Ectodermal cell (in vitro differentiated cells): ENCODE data around the gene MRPL20.

ENCODE experiments used
- H3K27ac ChIP-seq: 2 replicates; pipeline ENCODE4 v1.7.0; 2013; ENCODE audit warnings: mild to moderate bottlenecking, low read depth, low read length; ENCODE audit not compliant: insufficient read depth, poor library complexity, severe bottlenecking
- H3K27me3 ChIP-seq: 2 replicates; pipeline ENCODE4 v1.7.0; 2013; ENCODE audit warnings: mild to moderate bottlenecking, low read length; ENCODE audit not compliant: insufficient read depth, control insufficient read depth, poor library complexity, severe bottlenecking
- H3K36me3 ChIP-seq: one replicate; pipeline ENCODE4 v1.7.0; 2013; ENCODE audit warnings: low read length; ENCODE audit not compliant: control insufficient read depth, insufficient read depth
- H3K4me1 ChIP-seq: one replicate; pipeline ENCODE4 v1.7.0; 2013; ENCODE audit warnings: low read length; ENCODE audit not compliant: control insufficient read depth, insufficient read depth
- H3K4me3 ChIP-seq: 2 replicates; pipeline ENCODE4 v1.7.0; 2013; ENCODE audit warnings: low read depth, low read length, control low read depth; ENCODE audit not compliant: insufficient read depth
- H3K9me3 ChIP-seq: 2 replicates; pipeline ENCODE4 v1.7.0; 2013; ENCODE audit warnings: mild to moderate bottlenecking, low read length, moderate library complexity; ENCODE audit not compliant: control insufficient read depth
- WGBS, 2 experiments: methylation state at CpG; one replicate each; pipeline ENCODE4 v1.1.7; 2013; ENCODE audit warnings: missing lambda C conversion rate in 2 of 2; 5-methylcytosine and 5-hydroxymethylcytosine counted together

The MRPL20 gene

GRCh38 chr1:1356166-1356795 is 50.8 kb downstream of the MRPL20 start:
- Histone ChIP-seq H3K27ac (no peak overlapping the region), H3K4me3 (no peak overlapping the region), H3K36me3 (no peaks in the 10 kb centered on the region), H3K4me1 (peaks cover 63% of the 10 kb centered on the region), H3K27me3 (no peaks in the 10 kb centered on the region), H3K9me3 (no peaks in the 10 kb centered on the region)
- WGBS, 2 experiments = 88 to 89% methylated on average over 8 of the region's 8 CpGs

- H3K36me3 ChIP-seq = no peaks in the 10 kb centered on the region
- no peak overlapping the region for H3K27ac ChIP-seq
- H3K4me1 ChIP-seq = peaks cover 55% of the 10 kb centered on the region
- H3K4me3 ChIP-seq = no peak overlapping the region
- H3K9me3 ChIP-seq = no peaks in the 10 kb centered on the region
- H3K27me3 ChIP-seq = no peaks in the 10 kb centered on the region
- WGBS, 2 experiments = 91 to 95% methylated on average over 44 to 52 of the region's 52 CpGs
Measured at GRCh38 chr1:1355416-1355815, 51.7 kb downstream of the MRPL20 start.

DNA sequence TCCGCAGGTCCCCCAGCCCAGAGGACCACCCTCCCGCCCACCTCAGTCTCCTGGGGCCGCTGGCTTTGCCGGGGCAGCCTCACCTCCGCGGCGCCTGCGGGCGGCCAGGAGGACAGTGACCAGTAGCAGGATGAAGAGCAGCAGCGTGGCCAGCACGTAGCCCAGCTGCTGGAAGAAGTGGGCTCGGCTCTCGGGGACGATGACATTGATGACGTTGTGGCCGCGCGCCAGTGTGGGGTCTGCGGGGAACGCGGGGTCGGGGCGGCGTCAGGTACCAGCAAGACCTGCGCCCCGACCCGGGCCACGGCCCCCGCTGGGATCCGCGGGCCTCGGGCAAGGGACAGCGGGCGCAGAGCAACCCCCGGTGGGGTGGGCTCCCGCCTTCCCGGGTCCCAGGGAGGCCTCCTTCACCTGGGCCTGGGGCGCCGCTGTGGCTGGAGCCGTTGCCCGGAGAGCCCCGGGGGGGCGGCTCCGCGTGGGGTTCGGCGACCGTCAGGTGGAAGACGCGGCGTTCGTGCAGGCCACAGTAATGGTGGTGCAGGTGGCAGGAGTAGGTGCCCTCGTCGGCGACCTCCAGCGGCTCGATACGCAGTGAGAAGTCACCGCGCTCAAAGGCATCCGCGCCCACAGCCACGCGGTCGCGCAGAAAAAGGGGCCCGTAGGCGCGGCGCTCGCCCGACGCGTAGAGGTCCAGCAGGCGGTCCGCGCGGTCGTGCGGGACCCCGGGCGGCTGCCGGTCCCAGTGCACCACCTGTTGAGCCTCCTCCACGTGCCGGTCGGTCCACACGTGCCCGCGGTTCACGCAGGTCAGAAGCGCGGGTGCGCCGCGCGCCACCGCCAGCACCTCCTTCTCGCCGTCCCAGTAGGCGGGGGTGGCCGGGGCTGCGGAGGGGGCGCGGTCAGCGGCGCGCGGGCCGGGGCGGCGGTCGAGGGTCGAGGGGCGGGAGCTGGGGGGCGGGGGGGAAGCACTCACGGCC is 52.5 kb downstream of the MRPL20 start:
- peaks cover 47% of the 10 kb centered on the region for H3K4me1 ChIP-seq
- H3K27ac ChIP-seq = no peak overlapping the region
- WGBS, 2 experiments = 91 to 93% methylated on average over 116 of the region's 116 CpGs
- no peaks in the 10 kb centered on the region for H3K9me3 ChIP-seq
- H3K27me3 ChIP-seq = no peaks in the 10 kb centered on the region
- H3K36me3 ChIP-seq = no peaks in the 10 kb centered on the region
- no peak overlapping the region for H3K4me3 ChIP-seq

DNA sequence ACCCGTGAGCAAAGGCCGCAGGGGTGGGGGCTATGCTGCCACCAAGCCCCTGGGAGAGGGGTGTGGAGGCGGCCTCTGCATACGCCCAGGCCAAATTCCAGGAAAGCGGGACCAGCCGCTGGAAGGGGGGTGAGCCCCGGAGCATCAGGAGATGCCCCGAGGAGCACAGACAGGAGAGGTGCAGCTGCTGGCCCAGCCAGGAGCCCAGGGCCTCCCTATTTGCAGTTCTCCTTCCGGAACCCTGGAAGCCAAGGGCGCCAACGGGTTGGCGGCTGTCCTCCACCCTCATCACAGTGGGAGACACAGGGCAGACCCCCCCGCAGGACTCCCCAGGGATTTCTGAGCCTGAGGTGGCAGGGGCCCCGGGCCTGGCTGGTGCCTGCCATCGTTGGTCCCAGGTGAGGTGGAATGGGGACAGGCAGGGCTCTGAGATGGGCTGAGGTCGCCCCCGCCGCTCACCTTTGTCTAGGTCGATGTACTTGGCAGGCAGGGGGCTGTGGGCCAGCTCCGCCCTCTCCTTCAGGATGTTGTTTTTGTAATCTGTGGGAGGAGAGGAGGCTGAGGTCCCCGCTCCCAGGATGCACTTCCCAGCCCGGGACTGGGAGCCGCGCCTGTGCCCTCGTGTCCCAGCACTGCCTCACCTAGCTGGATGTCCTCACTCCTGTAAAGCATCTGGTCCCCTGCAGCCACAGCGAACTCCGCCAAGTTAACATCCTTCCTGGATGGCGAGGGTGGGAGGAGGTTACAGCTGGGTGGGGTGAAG is 53.5 kb downstream of the MRPL20 start:
- Histone ChIP-seq H3K4me1 (peaks cover 37% of the 10 kb centered on the region), H3K9me3 (no peaks in the 10 kb centered on the region), H3K4me3 (no peak overlapping the region), H3K27ac (no peak overlapping the region), H3K36me3 (no peaks in the 10 kb centered on the region), H3K27me3 (no peaks in the 10 kb centered on the region)
- 69 to 71% methylated on average over 28 of the region's 28 CpGs for WGBS, 2 experiments

- H3K27ac ChIP-seq = no peak overlapping the region
- no peaks in the 10 kb centered on the region for H3K9me3 ChIP-seq
- H3K27me3 ChIP-seq = no peaks in the 10 kb centered on the region
- WGBS, 2 experiments = 54 to 56% methylated on average over 5 of the region's 5 CpGs
- peaks cover 39% of the 10 kb centered on the region for H3K4me1 ChIP-seq
- no peak overlapping the region for H3K4me3 ChIP-seq
- H3K36me3 ChIP-seq = no peaks in the 10 kb centered on the region
Measured at GRCh38 chr1:1352786-1353388, 54.2 kb downstream of the MRPL20 start.
